Karpas-422 (cell line): ENCODE data around the gene IRF9. TPM values are rescaled to one million over a fixed set of nuclear protein-coding genes. Genes with fewer than 3 reads are reported as not detected.

ENCODE experiments used
- DNase-seq: peaks from one replicate; pipeline ENCODE4 v3.0.0-alpha.2; 2015
- H2AFZ ChIP-seq: fragments of 200-600 bp; sonication (generic); 2 replicates; pipeline ENCODE4 v1.6.1; 2014; ENCODE audit warnings: antibody characterized with exemption, low read length, mixed read lengths
- H3K27ac ChIP-seq: fragments of 200-600 bp; sonication (generic); 2 replicates; pipeline ENCODE4 v1.5.1; 2014; ENCODE audit warnings: mild to moderate bottlenecking, low read length, moderate library complexity
- H3K27me3 ChIP-seq: fragments of 200-600 bp; sonication (generic); 2 replicates; pipeline ENCODE4 v1.6.1; 2014; ENCODE audit warnings: low read length, mixed read lengths
- H3K36me3 ChIP-seq: fragments of 200-600 bp; sonication (generic); 2 replicates; pipeline ENCODE4 v1.6.1; 2014; ENCODE audit warnings: low read length, mixed read lengths; ENCODE audit not compliant: insufficient read depth
- H3K4me1 ChIP-seq: fragments of 200-600 bp; sonication (generic); 2 replicates; pipeline ENCODE4 v1.6.1; 2014; ENCODE audit warnings: mild to moderate bottlenecking, low read length, mixed read lengths
- H3K4me2 ChIP-seq: fragments of 200-600 bp; sonication (generic); 2 replicates; pipeline ENCODE4 v1.6.1; 2014; ENCODE audit warnings: low read length, low read depth, mild to moderate bottlenecking; ENCODE audit not compliant: poor library complexity, severe bottlenecking
- H3K4me3 ChIP-seq: fragments of 200-600 bp; sonication (generic); 2 replicates; pipeline ENCODE4 v1.5.1; 2014; ENCODE audit warnings: mild to moderate bottlenecking, antibody characterized with exemption, low read length, mixed read lengths
- H3K79me2 ChIP-seq: fragments of 200-600 bp; sonication (generic); 2 replicates; pipeline ENCODE4 v1.6.1; 2014; ENCODE audit warnings: mild to moderate bottlenecking, low read length, mixed read lengths
- H3K9ac ChIP-seq: fragments of 200-600 bp; sonication (generic); 2 replicates; pipeline ENCODE4 v1.6.0; 2014; ENCODE audit warnings: low read length
- H3K9me2 ChIP-seq: fragments of 200-600 bp; sonication (generic), shearing (Covaris generic); replicated peaks from 2 replicates; pipeline ENCODE4 v1.6.0; 2014; ENCODE audit warnings: mild to moderate bottlenecking, low read length, moderate library complexity; ENCODE audit not compliant: insufficient read depth
- H3K9me3 ChIP-seq: fragments of 300-700, 200-600 bp; sonication (generic); 2 replicates; pipeline ENCODE4 v1.6.1; 2014; ENCODE audit warnings: low read length, mixed read lengths
- H4K20me1 ChIP-seq: fragments of 200-600 bp; sonication (generic); 2 replicates; pipeline ENCODE4 v1.6.1; 2014; ENCODE audit warnings: mild to moderate bottlenecking, antibody characterized with exemption, low read length, low read depth; ENCODE audit not compliant: insufficient read depth
- total RNA-seq: library from RNA; depleted of rRNA; stranded (reverse); fragments of >200 nt; shearing (Covaris generic); gene quantifications from 2 replicates; pipeline ENCODE4 v1.2.3, GENCODE V29; 2014; ENCODE audit warnings: low replicate concordance

The IRF9 gene
- total RNA-seq, 1 experiment from 2014 or later: 79.8 TPM

DNA sequence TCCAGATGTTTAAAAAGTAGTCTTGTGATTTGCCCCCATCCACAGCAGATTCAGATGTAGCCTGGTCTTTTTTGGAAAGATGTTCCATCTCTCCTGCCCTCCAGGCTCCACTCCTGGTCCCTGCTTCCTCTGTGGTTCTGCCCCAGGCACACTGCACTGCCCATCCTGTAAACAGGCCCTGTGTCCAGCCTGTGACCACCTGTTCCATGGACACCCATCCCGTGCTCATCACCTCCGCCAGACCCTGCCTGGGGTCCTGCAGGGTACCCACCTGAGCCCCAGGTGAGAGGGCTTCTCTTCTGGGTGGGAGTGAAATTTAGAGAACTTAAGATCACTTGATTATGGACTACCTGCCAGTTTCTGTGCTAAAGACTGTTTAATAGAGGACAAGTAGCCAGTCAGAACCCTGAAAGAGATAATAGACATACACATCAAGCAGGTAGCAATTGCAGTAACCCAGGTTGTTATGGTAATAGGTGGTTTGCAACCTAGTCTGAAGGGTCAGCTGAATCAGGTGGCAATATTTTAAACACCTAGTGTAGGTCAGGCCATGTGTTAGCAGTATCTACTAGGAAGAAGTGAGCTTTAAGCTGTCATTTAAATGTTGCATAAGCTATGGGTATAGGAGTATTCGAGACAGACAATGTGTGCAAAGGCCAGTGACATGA is 11.6 kb upstream of the IRF9 start:
- H3K4me2 ChIP-seq: no peak overlapping the region
- H3K36me3 ChIP-seq: peaks cover 38% of the 10 kb centered on the region

DNA sequence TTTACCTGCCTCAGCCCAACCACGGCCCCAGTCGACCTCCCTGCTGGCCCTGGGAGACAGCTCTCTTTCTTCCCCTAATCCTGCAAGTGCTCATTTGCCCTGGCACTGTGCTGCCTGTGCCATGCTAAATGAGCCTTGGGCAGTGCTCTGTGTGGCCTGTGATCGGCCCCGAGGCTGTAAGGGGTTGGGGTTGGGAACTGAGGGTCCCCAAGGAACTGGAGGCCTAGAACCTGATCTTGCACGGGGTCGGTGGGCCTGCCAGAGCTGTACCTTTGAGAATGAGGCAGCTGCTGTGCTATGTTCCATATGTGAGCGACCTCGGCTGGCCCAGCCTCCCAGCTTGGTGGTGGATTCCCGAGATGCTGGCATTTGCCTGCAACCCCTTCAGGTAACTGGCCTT is 11.0 kb upstream of the IRF9 start:
- Histone ChIP-seq H3K4me3 (no peak overlapping the region), H3K36me3 (peaks cover 38% of the 10 kb centered on the region), H3K9ac (no peak overlapping the region), H3K4me1 (peaks cover 22% of the 10 kb centered on the region), H3K27ac (no peak overlapping the region), H3K79me2 (peaks cover 51% of the 10 kb centered on the region), H3K27me3 (no peaks in the 10 kb centered on the region), H2AFZ (no peak overlapping the region), H3K9me2 (no peaks in the 10 kb centered on the region), H3K4me2 (no peak overlapping the region), H4K20me1 (peaks cover 12% of the 10 kb centered on the region), H3K9me3 (no peaks in the 10 kb centered on the region)
- DNase-seq: no peak

More for the DNA sequence above, 11.6 kb upstream of the IRF9 start:
- Histone ChIP-seq H3K4me1 (peaks cover 29% of the 10 kb centered on the region), H3K79me2 (peaks cover 58% of the 10 kb centered on the region), H3K27me3 (no peaks in the 10 kb centered on the region), H3K27ac (no peak overlapping the region), H3K9me3 (no peaks in the 10 kb centered on the region), H3K4me3 (no peak overlapping the region), H4K20me1 (peaks cover 12% of the 10 kb centered on the region), H3K9ac (0 out of 2 replicates have a peak overlapping the region, but pooled peaks have one; percentile 11), H3K9me2 (no peaks in the 10 kb centered on the region), H2AFZ (no peak overlapping the region)
- no peak for DNase-seq

DNA sequence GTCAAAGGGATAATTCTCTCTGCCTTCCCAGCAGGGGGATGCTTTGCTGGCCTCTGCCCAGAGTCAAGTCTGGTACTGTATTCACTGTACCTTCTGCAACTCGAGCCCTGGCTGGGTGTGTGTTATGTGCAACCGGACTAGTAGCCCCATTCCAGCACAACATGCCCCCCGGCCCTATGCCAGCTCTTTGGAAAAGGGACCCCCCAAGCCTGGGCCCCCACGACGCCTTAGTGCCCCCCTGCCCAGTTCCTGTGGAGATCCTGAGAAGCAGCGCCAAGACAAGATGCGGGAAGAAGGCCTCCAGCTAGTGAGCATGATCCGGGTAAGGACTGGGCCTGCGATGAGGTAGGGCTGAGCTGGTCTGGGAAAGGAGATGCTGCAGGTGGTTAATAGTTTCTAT is 10.5 kb upstream of the IRF9 start:
- Histone ChIP-seq H3K9me2 (no peaks in the 10 kb centered on the region), H3K27me3 (no peaks in the 10 kb centered on the region), H2AFZ (no peak overlapping the region), H3K4me1 (peaks cover 17% of the 10 kb centered on the region), H3K9me3 (no peaks in the 10 kb centered on the region), H3K4me3 (no peak overlapping the region), H3K36me3 (peaks cover 43% of the 10 kb centered on the region), H3K27ac (no peak overlapping the region), H4K20me1 (peaks cover 12% of the 10 kb centered on the region), H3K9ac (no peak overlapping the region), H3K4me2 (no peak overlapping the region), H3K79me2 (peaks cover 46% of the 10 kb centered on the region)
- DNase-seq: peak; percentile 35

DNA sequence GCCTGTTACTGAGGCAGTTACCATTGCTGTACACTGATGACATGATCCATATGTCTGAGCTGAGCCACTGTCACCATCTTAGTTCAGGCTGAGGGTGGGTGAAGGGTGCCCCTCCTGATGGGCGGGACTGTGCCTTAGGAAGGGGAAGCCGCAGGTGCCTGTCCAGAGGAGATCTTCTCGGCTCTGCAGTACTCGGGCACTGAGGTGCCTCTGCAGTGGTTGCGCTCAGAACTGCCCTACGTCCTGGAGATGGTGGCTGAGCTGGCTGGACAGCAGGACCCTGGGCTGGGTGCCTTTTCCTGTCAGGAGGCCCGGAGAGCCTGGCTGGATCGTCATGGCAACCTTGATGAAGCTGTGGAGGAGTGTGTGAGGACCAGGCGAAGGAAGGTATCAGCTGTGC is 10.1 kb upstream of the IRF9 start:
- Histone ChIP-seq H3K27ac (no peak overlapping the region), H3K4me3 (no peak overlapping the region), H3K9me2 (no peaks in the 10 kb centered on the region), H3K27me3 (no peaks in the 10 kb centered on the region), H3K4me2 (no peak overlapping the region), H3K4me1 (peaks cover 14% of the 10 kb centered on the region), H3K79me2 (peaks cover 42% of the 10 kb centered on the region), H3K36me3 (peaks cover 48% of the 10 kb centered on the region), H3K9ac (no peak overlapping the region), H4K20me1 (peaks cover 12% of the 10 kb centered on the region), H3K9me3 (no peaks in the 10 kb centered on the region), H2AFZ (no peak overlapping the region)
- no peak for DNase-seq

DNA sequence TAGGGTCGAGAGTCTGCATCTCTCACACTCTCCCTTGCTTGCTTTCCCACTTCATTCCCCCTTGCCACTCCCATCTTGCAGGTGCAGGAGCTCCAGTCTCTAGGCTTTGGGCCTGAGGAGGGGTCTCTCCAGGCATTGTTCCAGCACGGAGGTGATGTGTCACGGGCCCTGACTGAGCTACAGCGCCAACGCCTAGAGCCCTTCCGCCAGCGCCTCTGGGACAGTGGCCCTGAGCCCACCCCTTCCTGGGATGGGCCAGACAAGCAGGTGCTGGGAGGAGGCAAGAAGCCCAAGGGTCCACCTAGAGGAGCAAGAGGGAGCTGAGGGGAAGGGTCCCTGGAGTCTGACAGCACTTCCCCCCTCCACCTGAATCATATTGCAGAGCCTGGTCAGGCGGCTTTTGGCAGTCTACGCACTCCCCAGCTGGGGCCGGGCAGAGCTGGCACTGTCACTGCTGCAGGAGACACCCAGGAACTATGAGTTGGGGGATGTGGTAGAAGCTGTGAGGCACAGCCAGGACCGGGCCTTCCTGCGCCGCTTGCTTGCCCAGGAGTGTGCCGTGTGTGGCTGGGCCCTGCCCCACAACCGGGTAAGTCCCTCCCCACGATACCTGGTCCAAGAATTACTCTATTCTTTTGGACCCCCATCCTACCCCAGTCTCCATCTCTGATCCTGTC is 9.5 kb upstream of the IRF9 start:
- H3K9me3 ChIP-seq: no peaks in the 10 kb centered on the region
- peaks cover 14% of the 10 kb centered on the region for H3K4me1 ChIP-seq
- no peak overlapping the region for H3K9ac ChIP-seq
- no peak overlapping the region for H3K27ac ChIP-seq
- H3K9me2 ChIP-seq: no peaks in the 10 kb centered on the region
- peaks cover 38% of the 10 kb centered on the region for H3K79me2 ChIP-seq
- peaks cover 48% of the 10 kb centered on the region for H3K36me3 ChIP-seq
- H3K4me2 ChIP-seq: no peak overlapping the region
- DNase-seq: no peak
- H3K4me3 ChIP-seq: no peak overlapping the region
- no peaks in the 10 kb centered on the region for H3K27me3 ChIP-seq
- no peak overlapping the region for H2AFZ ChIP-seq
- peaks cover 12% of the 10 kb centered on the region for H4K20me1 ChIP-seq

DNA sequence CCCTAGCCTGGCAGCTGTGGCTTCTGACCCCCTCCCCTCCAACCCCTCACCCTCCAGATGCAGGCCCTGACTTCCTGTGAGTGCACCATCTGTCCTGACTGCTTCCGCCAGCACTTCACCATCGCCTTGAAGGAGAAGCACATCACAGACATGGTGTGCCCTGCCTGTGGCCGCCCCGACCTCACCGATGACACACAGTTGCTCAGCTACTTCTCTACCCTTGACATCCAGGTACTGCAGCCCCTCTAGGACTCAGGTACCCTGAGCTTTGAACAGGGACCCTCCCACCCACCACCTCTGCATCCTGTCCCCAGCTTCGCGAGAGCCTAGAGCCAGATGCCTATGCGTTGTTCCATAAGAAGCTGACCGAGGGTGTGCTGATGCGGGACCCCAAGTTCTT is 6.0 kb upstream of the IRF9 start:
- DNase-seq: no peak
- Histone ChIP-seq H3K27ac (no peak overlapping the region), H3K4me3 (no peak overlapping the region), H3K27me3 (no peaks in the 10 kb centered on the region), H3K4me2 (no peak overlapping the region), H3K9me3 (no peaks in the 10 kb centered on the region), H4K20me1 (no peaks in the 10 kb centered on the region), H3K4me1 (no peaks in the 10 kb centered on the region), H3K9me2 (no peaks in the 10 kb centered on the region), H3K79me2 (peaks cover 10% of the 10 kb centered on the region), H3K9ac (no peak overlapping the region), H3K36me3 (peaks cover 52% of the 10 kb centered on the region), H2AFZ (no peak overlapping the region)

DNA sequence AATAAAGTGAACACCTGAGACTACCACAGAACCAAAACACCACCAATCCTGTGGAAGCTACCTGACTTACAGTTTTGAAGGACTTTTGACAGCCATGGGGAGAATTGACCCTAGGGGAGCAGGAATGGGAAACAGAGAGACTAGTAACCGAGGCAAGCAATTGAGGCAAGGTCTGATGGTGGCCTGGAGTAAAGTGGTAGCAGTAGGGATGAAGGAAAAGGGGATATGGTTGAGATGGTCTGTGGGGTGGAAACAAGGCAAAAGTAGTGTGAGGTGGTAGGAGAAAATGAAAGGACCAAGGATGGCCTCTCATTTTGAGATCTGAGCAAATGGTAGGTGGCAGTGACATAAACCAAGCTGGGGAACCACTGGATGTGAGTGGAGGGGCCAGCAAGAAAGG is 4.2 kb upstream of the IRF9 start:
- no peak overlapping the region for H3K9ac ChIP-seq
- no peak for DNase-seq
- H3K9me3 ChIP-seq: no peaks in the 10 kb centered on the region
- peaks cover 15% of the 10 kb centered on the region for H3K4me1 ChIP-seq
- H3K79me2 ChIP-seq: peaks cover 7% of the 10 kb centered on the region
- no peak overlapping the region for H3K4me2 ChIP-seq
- H3K4me3 ChIP-seq: no peak overlapping the region
- no peaks in the 10 kb centered on the region for H3K27me3 ChIP-seq
- H4K20me1 ChIP-seq: no peaks in the 10 kb centered on the region
- no peak overlapping the region for H3K27ac ChIP-seq
- H2AFZ ChIP-seq: no peak overlapping the region
- no peaks in the 10 kb centered on the region for H3K9me2 ChIP-seq
- peaks cover 39% of the 10 kb centered on the region for H3K36me3 ChIP-seq

DNA sequence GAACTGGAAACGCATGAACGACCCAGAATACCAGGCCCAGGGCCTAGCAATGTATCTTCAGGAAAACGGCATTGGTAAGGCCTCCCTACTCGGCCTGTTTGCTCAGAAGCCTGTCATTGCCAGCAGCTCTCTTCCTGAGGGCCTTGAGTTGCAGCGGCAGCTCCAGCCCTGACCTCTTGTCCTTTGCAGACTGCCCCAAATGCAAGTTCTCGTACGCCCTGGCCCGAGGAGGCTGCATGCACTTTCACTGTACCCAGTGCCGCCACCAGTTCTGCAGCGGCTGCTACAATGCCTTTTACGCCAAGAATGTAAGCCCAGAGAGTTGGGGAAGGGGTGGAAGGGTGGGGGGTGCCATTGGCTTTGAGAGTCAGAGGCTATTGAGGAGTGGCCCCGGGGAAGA is 3.7 kb upstream of the IRF9 start:
- no peak overlapping the region for H3K4me2 ChIP-seq
- no peak overlapping the region for H2AFZ ChIP-seq
- peaks cover 40% of the 10 kb centered on the region for H3K36me3 ChIP-seq

More for the DNA sequence above, 3.7 kb upstream of the IRF9 start:
- Histone ChIP-seq H3K9ac (no peak overlapping the region), H3K27me3 (no peaks in the 10 kb centered on the region), H3K9me2 (no peaks in the 10 kb centered on the region), H3K4me3 (no peak overlapping the region), H3K79me2 (peaks cover 12% of the 10 kb centered on the region), H3K27ac (no peak overlapping the region), H3K9me3 (no peaks in the 10 kb centered on the region), H3K4me1 (peaks cover 20% of the 10 kb centered on the region), H4K20me1 (no peaks in the 10 kb centered on the region)
- DNase-seq: no peak
